ENCODE measurements around the gene TMCC3. TPM values are rescaled to one million over a fixed set of nuclear protein-coding genes. Genes with fewer than 3 reads are reported as not detected.

The TMCC3 gene
- total RNA-seq (2022) (2.1 and 4.3 TPM in 2 replicates), Bru-seq, nascent RNA (percentile 42 among the genes with signal in this experiment), BruChase-seq, experiment 1, labeled RNA remaining after a 2-hour chase (percentile 42 among the genes with signal in this experiment), BruChase-seq, experiment 2, labeled RNA remaining after a 6-hour chase (percentile 33 among the genes with signal in this experiment)
- long read RNA-seq, full-length matches to known transcripts: 1 of 3 reads
- long read RNA-seq, partial matches to known transcripts: 0 of 3 reads
- long read RNA-seq, other reads (novel, unspliced or antisense): 2 of 3 reads

GRCh38 chr12:94650143-94651056, at the start of gene TMCC3:
TMCC3 (minus strand) TSS chr12:94650557; CDS start chr12:94650430, 127 bp downstream.
- H3K4me3 ChIP-seq (ENCODE audit: low read depth, low read length): peak within 1 kb of the TSS; percentile 59
- no peaks in the 10 kb centered on the region for H3K4me1 ChIP-seq
- BruUV-seq (replicated peaks): no TSS peak
- Mint-ChIP-seq H3K4me3 (ENCODE audit: unreplicated experiment) (peak within 1 kb of the TSS; percentile 82), H3K9me3 (ENCODE audit: unreplicated experiment) (no peaks in the 10 kb centered on the region), H3K4me1 (ENCODE audit: low read depth, unreplicated experiment) (no peaks in the 10 kb centered on the region), H3K27ac (ENCODE audit: unreplicated experiment) (peak within 1 kb of the TSS; percentile 45), H3K27me3 (ENCODE audit: insufficient read depth, unreplicated experiment) (peaks cover 11% of the 10 kb centered on the region), H3K36me3 (ENCODE audit: insufficient read depth, unreplicated experiment) (no peaks in the 10 kb centered on the region)
- POLR2A ChIA-PET: no interaction called here
- intact Hi-C loops (cut with micrococcal nuclease; ENCODE audit: unreplicated experiment): no loop called here
- H3K9me3 ChIP-seq: no peaks in the 10 kb centered on the region
- no peaks in the 10 kb centered on the region for H3K36me3 ChIP-seq (ENCODE audit: control insufficient read depth, insufficient read depth, low read length)
- CTCF ChIA-PET: no interaction called here
- TF ChIP-seq, protein P1, sequence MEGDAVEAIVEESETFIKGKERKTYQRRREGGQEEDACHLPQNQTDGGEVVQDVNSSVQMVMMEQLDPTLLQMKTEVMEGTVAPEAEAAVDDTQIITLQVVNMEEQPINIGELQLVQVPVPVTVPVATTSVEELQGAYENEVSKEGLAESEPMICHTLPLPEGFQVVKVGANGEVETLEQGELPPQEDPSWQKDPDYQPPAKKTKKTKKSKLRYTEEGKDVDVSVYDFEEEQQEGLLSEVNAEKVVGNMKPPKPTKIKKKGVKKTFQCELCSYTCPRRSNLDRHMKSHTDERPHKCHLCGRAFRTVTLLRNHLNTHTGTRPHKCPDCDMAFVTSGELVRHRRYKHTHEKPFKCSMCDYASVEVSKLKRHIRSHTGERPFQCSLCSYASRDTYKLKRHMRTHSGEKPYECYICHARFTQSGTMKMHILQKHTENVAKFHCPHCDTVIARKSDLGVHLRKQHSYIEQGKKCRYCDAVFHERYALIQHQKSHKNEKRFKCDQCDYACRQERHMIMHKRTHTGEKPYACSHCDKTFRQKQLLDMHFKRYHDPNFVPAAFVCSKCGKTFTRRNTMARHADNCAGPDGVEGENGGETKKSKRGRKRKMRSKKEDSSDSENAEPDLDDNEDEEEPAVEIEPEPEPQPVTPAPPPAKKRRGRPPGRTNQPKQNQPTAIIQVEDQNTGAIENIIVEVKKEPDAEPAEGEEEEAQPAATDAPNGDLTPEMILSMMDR (IDR thresholded peaks at IDR 0.05; ENCODE audit: insufficient read depth in 1 of 2, low read depth in 1 of 2, low read length in 1 of 2, severe bottlenecking in 1 of 2, unreplicated experiment in 1 of 2): no peak
- DNase-seq: peak in 1 of 2 experiments; percentile 29
- peaks cover 2% of the 10 kb centered on the region; the same call in 1 of the 2 replicates for H3K27me3 ChIP-seq (replicated peaks; ENCODE audit: control insufficient read depth, insufficient read depth, low read length)

DNA sequence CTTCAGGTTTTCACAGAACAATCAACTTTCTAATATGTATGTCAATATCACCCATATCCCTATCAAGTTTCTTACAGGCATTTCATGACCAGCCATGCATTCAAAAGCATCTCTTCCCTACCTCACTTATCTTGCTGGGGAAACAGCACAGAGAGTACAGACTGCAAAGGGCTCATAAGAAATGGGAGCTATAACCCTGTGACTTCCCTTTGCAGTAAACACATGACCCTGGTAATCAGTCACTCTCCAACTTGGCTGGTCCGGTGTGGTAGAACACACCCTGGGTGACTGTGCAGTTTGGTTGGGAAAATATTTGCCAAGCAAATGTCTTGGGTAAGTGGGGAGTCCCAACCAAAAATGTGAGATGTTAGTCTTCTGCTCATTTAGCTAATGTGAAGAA, 49.4 kb upstream of the TMCC3 start:
- DNase-seq: no peak
- H3K27me3 ChIP-seq (replicated peaks; ENCODE audit: control insufficient read depth, insufficient read depth, low read length): no peaks in the 10 kb centered on the region
- TF ChIP-seq, protein P1 (IDR thresholded peaks at IDR 0.05; ENCODE audit: insufficient read depth in 1 of 2, low read depth in 1 of 2, low read length in 1 of 2, severe bottlenecking in 1 of 2, unreplicated experiment in 1 of 2): no peak
- no peak overlapping the region for H3K4me3 ChIP-seq (ENCODE audit: low read depth, low read length)
- no peaks in the 10 kb centered on the region for H3K9me3 ChIP-seq
- H3K27me3 Mint-ChIP-seq (ENCODE audit: insufficient read depth, unreplicated experiment): no peaks in the 10 kb centered on the region
- H3K36me3 ChIP-seq (ENCODE audit: control insufficient read depth, insufficient read depth, low read length): no peaks in the 10 kb centered on the region
- H3K36me3 Mint-ChIP-seq (ENCODE audit: insufficient read depth, unreplicated experiment): no peaks in the 10 kb centered on the region
- no TSS peak for BruUV-seq (replicated peaks)
- POLR2A ChIA-PET: no interaction called here
- H3K4me3 Mint-ChIP-seq (ENCODE audit: unreplicated experiment): no peak overlapping the region
- CTCF ChIA-PET: interaction anchor here (0.6 to 1.4 kb wide), 2 partner anchors 11 to 172 kb away, joined by 3 read pairs; no protein-coding TSS in a partner anchor
- intact Hi-C loops (cut with micrococcal nuclease; ENCODE audit: unreplicated experiment): no loop called here
- no peaks in the 10 kb centered on the region for H3K4me1 ChIP-seq
- peaks cover 6% of the 10 kb centered on the region for H3K4me1 Mint-ChIP-seq (ENCODE audit: low read depth, unreplicated experiment)
- H3K27ac Mint-ChIP-seq (ENCODE audit: unreplicated experiment): no peak overlapping the region
- no peaks in the 10 kb centered on the region for H3K9me3 Mint-ChIP-seq (ENCODE audit: unreplicated experiment)

GRCh38 chr12:94698578-94698977, 48.2 kb upstream of the TMCC3 start:
- no peak overlapping the region for H3K27ac Mint-ChIP-seq (ENCODE audit: unreplicated experiment)
- H3K4me1 Mint-ChIP-seq (ENCODE audit: low read depth, unreplicated experiment): no peaks in the 10 kb centered on the region
- Histone ChIP-seq H3K4me3 (ENCODE audit: low read depth, low read length) (no peak overlapping the region), H3K9me3 (no peaks in the 10 kb centered on the region), H3K27me3 (replicated peaks; ENCODE audit: control insufficient read depth, insufficient read depth, low read length) (no peaks in the 10 kb centered on the region), H3K36me3 (ENCODE audit: control insufficient read depth, insufficient read depth, low read length) (no peaks in the 10 kb centered on the region), H3K4me1 (no peaks in the 10 kb centered on the region)
- ChIA-PET POLR2A (no interaction called here), CTCF (no interaction called here)
- TF ChIP-seq, protein P1 (IDR thresholded peaks at IDR 0.05; ENCODE audit: insufficient read depth in 1 of 2, low read depth in 1 of 2, low read length in 1 of 2, severe bottlenecking in 1 of 2, unreplicated experiment in 1 of 2): no peak
- intact Hi-C loops (cut with micrococcal nuclease; ENCODE audit: unreplicated experiment): no loop called here
- no TSS peak for BruUV-seq (replicated peaks)
- no peak overlapping the region for H3K4me3 Mint-ChIP-seq (ENCODE audit: unreplicated experiment)
- no peak for DNase-seq
- no peaks in the 10 kb centered on the region for H3K36me3 Mint-ChIP-seq (ENCODE audit: insufficient read depth, unreplicated experiment)
- H3K9me3 Mint-ChIP-seq (ENCODE audit: unreplicated experiment): no peaks in the 10 kb centered on the region
- H3K27me3 Mint-ChIP-seq (ENCODE audit: insufficient read depth, unreplicated experiment): no peaks in the 10 kb centered on the region

Measured in Caco-2 (cell line).